K562 (cell line): ENCODE data around the gene OST4. TPM values are rescaled to one million over a fixed set of nuclear protein-coding genes. Genes with fewer than 3 reads are reported as not detected.

Source experiments
- BRD4 ChIP-seq: fragments of 200-600 bp; sonication (generic); IDR thresholded peaks from 2 replicates; pipeline ENCODE4 v1.6.1; 2017; ENCODE audit warnings: inconsistent platforms
- EP400 ChIP-seq: fragments of 450-650 bp; IDR thresholded peaks from 2 replicates; pipeline ENCODE4 v1.6.1; 2017; ENCODE audit warnings: antibody characterized with exemption, mild to moderate bottlenecking, moderate library complexity
- HBP1 ChIP-seq: fragments of 450-650 bp; formaldehyde crosslinking; IDR thresholded peaks from 2 replicates; pipeline ENCODE4 v1.4.0; 2022; ENCODE audit warnings: missing genetic modification characterization
- HSF4 ChIP-seq: fragments of 250-450 bp; sonication (Bioruptor Pico); IDR thresholded peaks from 2 replicates; pipeline ENCODE4 v2.1.2; 2022; ENCODE audit warnings: mild to moderate bottlenecking, moderate library complexity, borderline replicate concordance
- MECOM ChIP-seq: fragments of 250-450 bp; sonication (Bioruptor Pico); IDR thresholded peaks from 2 replicates; pipeline ENCODE4 v1.8.0; 2022; ENCODE audit warnings: inconsistent platforms
- MNT ChIP-seq, 2 experiments: fragments of 450-650 bp; conservative IDR thresholded peaks; 2 replicates each; pipeline ENCODE4 v1.6.1; 2017; ENCODE audit warnings: mild to moderate bottlenecking in 2 of 2, moderate library complexity in 2 of 2
- RBM14 ChIP-seq: fragments of 200-400 bp; formaldehyde crosslinking; IDR thresholded peaks from 2 replicates; pipeline ENCODE4 v1.6.1; 2018; ENCODE audit warnings: low read depth, mild to moderate bottlenecking, low read length, moderate library complexity, borderline replicate concordance; ENCODE audit not compliant: insufficient read depth
- RFX1 ChIP-seq: fragments of 450-650 bp; IDR thresholded peaks from 2 replicates; pipeline ENCODE4 v1.6.1; 2016; ENCODE audit warnings: mild to moderate bottlenecking, moderate library complexity
- SFPQ ChIP-seq: fragments of 200-400 bp; formaldehyde crosslinking; IDR thresholded peaks from 2 replicates; pipeline ENCODE4 v1.6.1; 2017; ENCODE audit warnings: mild to moderate bottlenecking, low read depth, low read length, moderate library complexity
- SRSF9 ChIP-seq: fragments of 200-400 bp; formaldehyde crosslinking; IDR thresholded peaks from 2 replicates; pipeline ENCODE4 v1.6.1; 2017; ENCODE audit warnings: low read depth, low read length, borderline replicate concordance
- TCF3 ChIP-seq: sonication (generic); formaldehyde crosslinking; IDR thresholded peaks from 2 replicates; pipeline ENCODE4 v1.4.0; 2020; ENCODE audit warnings: mild to moderate bottlenecking, missing genetic modification reagents
- TGIF2 ChIP-seq: sonication (generic); formaldehyde crosslinking; IDR thresholded peaks from 2 replicates; pipeline ENCODE4 v1.8.1; 2022; ENCODE audit warnings: mild to moderate bottlenecking, missing genetic modification reagents, moderate library complexity
- ZBTB7A ChIP-seq: IDR thresholded peaks from 2 replicates; pipeline ENCODE4 v1.6.1; 2011; ENCODE audit warnings: low read depth, mild to moderate bottlenecking, low read length, moderate library complexity, borderline replicate concordance; ENCODE audit not compliant: control insufficient read depth
- ZC3H11A ChIP-seq: IDR thresholded peaks from 2 replicates; pipeline ENCODE4 v1.6.1; 2012; ENCODE audit warnings: low read depth, low read length, improper control_type of control experiment
- polyA plus RNA-seq, 8 experiments: library from polyadenylated mRNA; depleted of rRNA in 4 of 8; stranded (reverse) in 5 of 8; unstranded in 3 of 8; fragments of >200 nt; fragmentation: Nextera tagmentation in 2 of 8; fragmentation: Illumina TruSeq in 1 of 8; extraction: Ambion mirVana in 2 of 8; extraction: Trizol in 1 of 8; gene quantifications; 2 replicates each; pipeline versions ENCODE4 v1.2.1 to v1.2.3, GENCODE V29; 2011 to 2014; ENCODE audit warnings: inconsistent platforms in 1 of 8, missing spikeins in 1 of 8
- total RNA-seq, 7 experiments: library from RNA; depleted of rRNA in 6 of 7; stranded (reverse); fragments of >200 nt in 6 of 7; fragmentation: Illumina TruSeq in 2 of 7; extraction: Trizol in 2 of 7; gene quantifications; 2 replicates each; pipeline versions ENCODE4 v1.2.1 to v1.2.3, GENCODE V29; 2011 to 2021; ENCODE audit warnings: low replicate concordance in 1 of 7
- TF ChIP-seq, protein P1 (sequence below): fragments of 250-450 bp; sonication (Bioruptor Pico); IDR thresholded peaks from 2 replicates; pipeline ENCODE4 v1.8.0; 2021; ENCODE audit warnings: moderate library complexity, mild to moderate bottlenecking, inconsistent platforms
- TF ChIP-seq, protein P2 (sequence below): fragments of 450-650 bp; IDR thresholded peaks from 2 replicates; pipeline ENCODE4 v1.7.1; 2018; ENCODE audit warnings: mild to moderate bottlenecking, low read depth; ENCODE audit not compliant: partially characterized antibody

Gene OST4
- total and polyA plus RNA-seq, 9 of the 15 experiments (the other 6 are each of a cell fraction or from before 2014, with no cell fraction given): 186 to 1,155 (median 355) TPM

- TF ChIP-seq, protein P1, sequence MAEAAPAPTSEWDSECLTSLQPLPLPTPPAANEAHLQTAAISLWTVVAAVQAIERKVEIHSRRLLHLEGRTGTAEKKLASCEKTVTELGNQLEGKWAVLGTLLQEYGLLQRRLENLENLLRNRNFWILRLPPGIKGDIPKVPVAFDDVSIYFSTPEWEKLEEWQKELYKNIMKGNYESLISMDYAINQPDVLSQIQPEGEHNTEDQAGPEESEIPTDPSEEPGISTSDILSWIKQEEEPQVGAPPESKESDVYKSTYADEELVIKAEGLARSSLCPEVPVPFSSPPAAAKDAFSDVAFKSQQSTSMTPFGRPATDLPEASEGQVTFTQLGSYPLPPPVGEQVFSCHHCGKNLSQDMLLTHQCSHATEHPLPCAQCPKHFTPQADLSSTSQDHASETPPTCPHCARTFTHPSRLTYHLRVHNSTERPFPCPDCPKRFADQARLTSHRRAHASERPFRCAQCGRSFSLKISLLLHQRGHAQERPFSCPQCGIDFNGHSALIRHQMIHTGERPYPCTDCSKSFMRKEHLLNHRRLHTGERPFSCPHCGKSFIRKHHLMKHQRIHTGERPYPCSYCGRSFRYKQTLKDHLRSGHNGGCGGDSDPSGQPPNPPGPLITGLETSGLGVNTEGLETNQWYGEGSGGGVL (CRISPR knock-in tag): no peak
- TF ChIP-seq, protein P2, sequence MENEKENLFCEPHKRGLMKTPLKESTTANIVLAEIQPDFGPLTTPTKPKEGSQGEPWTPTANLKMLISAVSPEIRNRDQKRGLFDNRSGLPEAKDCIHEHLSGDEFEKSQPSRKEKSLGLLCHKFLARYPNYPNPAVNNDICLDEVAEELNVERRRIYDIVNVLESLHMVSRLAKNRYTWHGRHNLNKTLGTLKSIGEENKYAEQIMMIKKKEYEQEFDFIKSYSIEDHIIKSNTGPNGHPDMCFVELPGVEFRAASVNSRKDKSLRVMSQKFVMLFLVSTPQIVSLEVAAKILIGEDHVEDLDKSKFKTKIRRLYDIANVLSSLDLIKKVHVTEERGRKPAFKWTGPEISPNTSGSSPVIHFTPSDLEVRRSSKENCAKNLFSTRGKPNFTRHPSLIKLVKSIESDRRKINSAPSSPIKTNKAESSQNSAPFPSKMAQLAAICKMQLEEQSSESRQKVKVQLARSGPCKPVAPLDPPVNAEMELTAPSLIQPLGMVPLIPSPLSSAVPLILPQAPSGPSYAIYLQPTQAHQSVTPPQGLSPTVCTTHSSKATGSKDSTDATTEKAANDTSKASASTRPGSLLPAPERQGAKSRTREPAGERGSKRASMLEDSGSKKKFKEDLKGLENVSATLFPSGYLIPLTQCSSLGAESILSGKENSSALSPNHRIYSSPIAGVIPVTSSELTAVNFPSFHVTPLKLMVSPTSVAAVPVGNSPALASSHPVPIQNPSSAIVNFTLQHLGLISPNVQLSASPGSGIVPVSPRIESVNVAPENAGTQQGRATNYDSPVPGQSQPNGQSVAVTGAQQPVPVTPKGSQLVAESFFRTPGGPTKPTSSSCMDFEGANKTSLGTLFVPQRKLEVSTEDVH: no peak
- TF ChIP-seq ZC3H11A (no peak), ZBTB7A (0 out of 2 replicates have a peak, but pooled peaks have one; percentile 22), SRSF9 (no peak), RBM14 (no peak), MNT (conservative IDR thresholded peaks at IDR 0.05) (0 out of 4 replicates have a peak, but pooled peaks of 1 of the 2 experiments have one; percentile 34), EP400 (peak; percentile 17), HBP1 (CRISPR knock-in tag) (no peak), HSF4 (CRISPR knock-in tag) (no peak), RFX1 (no peak), TGIF2 (CRISPR knock-in tag) (no peak), BRD4 (no peak), TCF3 (no peak), MECOM (CRISPR knock-in tag) (0 out of 2 replicates have a peak, but pooled peaks have one; percentile 42), SFPQ (no peak)
Observed at GRCh38 chr2:27095745-27096651, 24.5 kb upstream of the OST4 start (continued).
